ENCODE data around the gene RPL10.

GRCh38 chrX:154398668-154399526 is 720 bp downstream of the RPL10 start:
- TF ChIP-seq CTCF (conservative IDR thresholded peaks at IDR 0.05; ENCODE audit: low read depth, low read length) (peak; percentile 74), EZH2 (IDR thresholded peaks at IDR 0.05; ENCODE audit: low read length, unreplicated experiment) (no peak), EZH2phosphoT487 (IDR thresholded peaks at IDR 0.05; ENCODE audit: borderline replicate concordance, low read length) (no peak)

All from PC-3 (cell line).